Osteocyte (in vitro differentiated cells): Measurements from ENCODE around the gene CNOT10. TPM values are rescaled to one million over a fixed set of nuclear protein-coding genes. Genes with fewer than 3 reads are reported as not detected.
"Not testable (repeated sequence)": the region's sequence is repeated elsewhere in the genome, so short reads cannot be mapped to it uniquely, and the experiment has no call there.

Source experiments
- DNase-seq: peaks from one replicate; pipeline ENCODE4 v3.0.0; 2021; ENCODE audit warnings: mixed read lengths; ENCODE audit not compliant: unreplicated experiment; ENCODE audit errors: extremely low spot score
- H3K27ac Mint-ChIP-seq: one replicate; pipeline ENCODE4 v1.8.0; 2021; ENCODE audit warnings: mild to moderate bottlenecking, mixed read lengths; ENCODE audit not compliant: unreplicated experiment
- H3K27me3 Mint-ChIP-seq: one replicate; pipeline ENCODE4 v1.8.0; 2021; ENCODE audit warnings: mixed read lengths; ENCODE audit not compliant: unreplicated experiment
- H3K36me3 Mint-ChIP-seq: one replicate; pipeline ENCODE4 v1.8.0; 2021; ENCODE audit warnings: mixed read lengths; ENCODE audit not compliant: unreplicated experiment
- H3K4me1 Mint-ChIP-seq: one replicate; pipeline ENCODE4 v1.8.0; 2021; ENCODE audit warnings: mixed read lengths; ENCODE audit not compliant: unreplicated experiment
- H3K4me3 Mint-ChIP-seq: one replicate; pipeline ENCODE4 v1.8.0; 2021; ENCODE audit warnings: mild to moderate bottlenecking, moderate library complexity, mixed read lengths; ENCODE audit not compliant: unreplicated experiment
- H3K9me3 Mint-ChIP-seq: one replicate; pipeline ENCODE4 v1.8.0; 2021; ENCODE audit warnings: mixed read lengths; ENCODE audit not compliant: unreplicated experiment
- total RNA-seq: library from RNA; stranded (reverse); gene quantifications from 2 replicates; pipeline ENCODE4 v1.2.1, GENCODE V29; 2021
- TF ChIP-seq, protein P1 (sequence below): fragments of 200-600 bp; sonication (generic); IDR thresholded peaks from 2 replicates; pipeline ENCODE4 v1.5.0; 2021; ENCODE audit warnings: antibody characterized with exemption, mild to moderate bottlenecking, moderate library complexity

The CNOT10 gene
- total RNA-seq, 1 donor from 2014 or later, result 47.7 TPM

DNA sequence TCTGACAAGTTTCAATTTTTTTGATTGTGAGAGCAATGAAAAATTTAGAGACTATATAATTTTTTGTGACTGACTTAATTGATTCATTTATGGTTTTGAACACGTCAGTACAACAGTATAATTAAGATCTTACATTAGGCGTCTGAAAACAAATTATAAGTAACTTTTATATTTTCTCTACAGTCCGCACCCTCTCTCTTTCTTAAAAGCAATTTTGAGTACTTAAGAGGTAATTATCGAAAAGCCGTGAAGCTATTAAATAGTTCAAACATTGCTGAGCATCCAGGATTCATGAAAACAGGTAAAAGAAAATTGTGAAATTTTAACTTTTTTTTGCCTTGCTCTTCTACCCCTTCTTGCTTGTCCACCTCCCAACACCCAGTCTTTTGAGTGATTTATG lies 34.9 kb downstream of the CNOT10 start:
- Mint-ChIP-seq H3K4me1 (no peaks in the 10 kb centered on the region), H3K27ac (peak overlapping the region; percentile 34), H3K4me3 (no peak overlapping the region), H3K27me3 (no peaks in the 10 kb centered on the region), H3K36me3 (peaks cover 29% of the 10 kb centered on the region), H3K9me3 (no peaks in the 10 kb centered on the region)
- TF ChIP-seq, protein P1, sequence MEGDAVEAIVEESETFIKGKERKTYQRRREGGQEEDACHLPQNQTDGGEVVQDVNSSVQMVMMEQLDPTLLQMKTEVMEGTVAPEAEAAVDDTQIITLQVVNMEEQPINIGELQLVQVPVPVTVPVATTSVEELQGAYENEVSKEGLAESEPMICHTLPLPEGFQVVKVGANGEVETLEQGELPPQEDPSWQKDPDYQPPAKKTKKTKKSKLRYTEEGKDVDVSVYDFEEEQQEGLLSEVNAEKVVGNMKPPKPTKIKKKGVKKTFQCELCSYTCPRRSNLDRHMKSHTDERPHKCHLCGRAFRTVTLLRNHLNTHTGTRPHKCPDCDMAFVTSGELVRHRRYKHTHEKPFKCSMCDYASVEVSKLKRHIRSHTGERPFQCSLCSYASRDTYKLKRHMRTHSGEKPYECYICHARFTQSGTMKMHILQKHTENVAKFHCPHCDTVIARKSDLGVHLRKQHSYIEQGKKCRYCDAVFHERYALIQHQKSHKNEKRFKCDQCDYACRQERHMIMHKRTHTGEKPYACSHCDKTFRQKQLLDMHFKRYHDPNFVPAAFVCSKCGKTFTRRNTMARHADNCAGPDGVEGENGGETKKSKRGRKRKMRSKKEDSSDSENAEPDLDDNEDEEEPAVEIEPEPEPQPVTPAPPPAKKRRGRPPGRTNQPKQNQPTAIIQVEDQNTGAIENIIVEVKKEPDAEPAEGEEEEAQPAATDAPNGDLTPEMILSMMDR, result no peak
- no peak for DNase-seq

GRCh38 chr3:32725721-32726120 lies 40.7 kb downstream of the CNOT10 start:
- Mint-ChIP-seq H3K4me1 (no peaks in the 10 kb centered on the region), H3K27ac (no peak overlapping the region), H3K36me3 (peaks cover 28% of the 10 kb centered on the region), H3K9me3 (no peaks in the 10 kb centered on the region), H3K4me3 (no peak overlapping the region), H3K27me3 (no peaks in the 10 kb centered on the region)
- TF ChIP-seq, protein P1, result no peak
- DNase-seq, result no peak

- Mint-ChIP-seq H3K4me3 (no peak overlapping the region), H3K27me3 (no peaks in the 10 kb centered on the region)
Measured at GRCh38 chr3:32733631-32734229, 48.7 kb downstream of the CNOT10 start.

DNA sequence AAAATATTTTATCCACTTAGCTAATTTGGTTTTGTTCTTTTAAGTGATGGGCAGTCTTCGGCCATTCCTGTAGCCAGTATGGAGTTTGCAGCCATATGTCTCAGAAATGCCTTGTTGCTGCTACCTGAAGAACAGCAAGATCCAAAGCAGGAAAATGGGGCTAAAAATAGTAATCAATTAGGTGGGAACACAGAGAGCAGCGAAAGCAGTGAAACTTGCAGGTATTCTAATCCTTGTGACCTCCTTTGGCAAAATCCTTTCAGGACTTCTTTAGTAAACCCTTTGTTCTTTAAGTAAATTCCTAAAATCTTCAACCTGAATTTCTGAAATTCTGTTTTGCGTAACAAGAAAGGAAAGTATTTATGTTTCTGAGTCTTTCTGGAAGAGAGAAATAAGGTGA lies 49.8 kb downstream of the CNOT10 start:
- no peak for DNase-seq
- H3K27me3 Mint-ChIP-seq, result no peaks in the 10 kb centered on the region
- no peaks in the 10 kb centered on the region for H3K4me1 Mint-ChIP-seq
- TF ChIP-seq, protein P1, result no peak
- H3K9me3 Mint-ChIP-seq, result no peaks in the 10 kb centered on the region
- H3K27ac Mint-ChIP-seq, result no peak overlapping the region
- H3K36me3 Mint-ChIP-seq, result peaks cover 23% of the 10 kb centered on the region
- no peak overlapping the region for H3K4me3 Mint-ChIP-seq

More at GRCh38 chr3:32733631-32734229, 48.7 kb downstream of the CNOT10 start:
- H3K27ac Mint-ChIP-seq, result no peak overlapping the region
- no peak for DNase-seq
- H3K9me3 Mint-ChIP-seq, result no peaks in the 10 kb centered on the region
- H3K4me1 Mint-ChIP-seq, result no peaks in the 10 kb centered on the region
- TF ChIP-seq, protein P1, result peak; percentile 76
- H3K36me3 Mint-ChIP-seq, result peaks cover 21% of the 10 kb centered on the region

DNA sequence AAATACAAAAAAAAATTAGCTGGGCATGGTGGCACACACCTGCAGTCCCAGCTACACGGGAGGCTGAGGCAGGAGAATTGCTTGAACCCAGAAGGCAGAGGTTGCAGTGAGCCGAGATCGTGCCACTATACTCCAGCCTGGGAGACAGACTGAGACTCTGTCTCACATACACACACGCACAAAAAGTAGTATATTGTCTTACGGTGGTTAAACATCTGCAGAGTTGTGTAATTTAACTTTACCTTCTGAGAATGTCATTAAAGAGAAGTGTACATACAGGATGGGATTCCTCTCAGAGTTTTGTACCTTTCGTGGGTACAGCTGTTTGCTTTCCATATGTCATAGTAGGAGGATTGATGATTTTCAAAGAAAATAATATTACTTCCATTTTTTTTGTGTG lies 58.5 kb downstream of the CNOT10 start:
- H3K27ac Mint-ChIP-seq, H3K4me1 Mint-ChIP-seq, H3K27me3 Mint-ChIP-seq, DNase-seq, H3K4me3 Mint-ChIP-seq, H3K9me3 Mint-ChIP-seq: not testable (repeated sequence)
- H3K36me3 Mint-ChIP-seq, result peaks cover 30% of the 10 kb centered on the region

GRCh38 chr3:32743934-32744333 lies 58.9 kb downstream of the CNOT10 start:
- no peak overlapping the region for H3K27ac Mint-ChIP-seq
- no peaks in the 10 kb centered on the region for H3K27me3 Mint-ChIP-seq
- peaks cover 27% of the 10 kb centered on the region for H3K36me3 Mint-ChIP-seq
- no peaks in the 10 kb centered on the region for H3K9me3 Mint-ChIP-seq
- DNase-seq, result no peak
- no peak overlapping the region for H3K4me3 Mint-ChIP-seq
- H3K4me1 Mint-ChIP-seq, result no peaks in the 10 kb centered on the region
- TF ChIP-seq, protein P1, result no peak
